GM21717 (cell line): ENCODE results near the gene NOP9.

Experiments
- ATAC-seq: cut with Tn5 transposase; IDR thresholded peaks from one replicate; pipeline ENCODE4 v1.9.1; 2021; ENCODE audit warnings: mild to moderate bottlenecking, moderate library complexity; ENCODE audit not compliant: unreplicated experiment

NOP9 gene

DNA sequence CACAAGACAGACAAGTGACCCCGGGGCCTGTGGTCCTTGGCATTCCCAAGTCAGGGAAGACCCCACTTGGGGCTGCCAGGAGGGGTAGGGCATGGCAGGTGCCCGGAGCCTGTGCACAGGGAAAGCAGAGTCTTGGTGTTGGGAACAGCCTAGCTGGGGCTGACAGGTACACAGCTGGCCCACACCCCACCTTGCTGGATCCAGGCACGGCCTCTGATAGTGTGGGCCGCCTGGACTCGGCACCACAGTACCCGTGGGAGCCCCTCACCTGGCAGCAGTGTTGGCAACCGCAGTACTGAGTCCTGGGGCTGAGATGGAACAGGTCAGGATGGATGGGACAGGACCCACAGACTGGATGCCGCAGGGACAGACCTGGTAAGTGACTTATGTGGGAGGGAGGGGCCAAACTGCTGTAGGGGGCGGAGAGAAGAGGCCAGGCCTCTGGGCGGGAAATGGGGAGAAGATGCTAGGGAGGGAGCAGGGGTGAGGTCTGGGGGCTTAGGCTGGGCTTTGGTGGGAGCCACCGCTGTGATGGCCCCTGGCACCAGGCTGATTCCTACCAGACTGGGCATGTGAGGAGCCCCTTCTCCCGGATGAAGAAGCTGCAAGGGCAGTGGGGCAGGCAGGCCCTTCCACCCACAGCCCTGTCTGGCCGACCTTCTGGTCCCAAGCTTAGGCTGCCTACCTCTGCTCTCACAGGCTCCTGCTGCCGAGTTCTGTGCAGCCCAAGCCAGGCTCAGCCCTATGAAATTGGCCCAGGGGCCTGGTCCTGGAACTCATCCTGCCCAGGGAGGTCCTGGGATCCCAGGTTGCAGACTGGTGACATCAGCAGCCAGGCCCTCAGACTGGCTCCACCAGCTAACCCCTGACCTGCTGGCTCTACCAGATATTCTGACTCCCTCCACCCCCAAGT is 36.6 kb upstream of the NOP9 start, which contains the start of gene TGM1:
TGM1 (minus strand) TSS at position 357 of the 913 bp plus-strand sequence. CDS start 825 bp downstream, outside the sequence.
- no peak for ATAC-seq

DNA sequence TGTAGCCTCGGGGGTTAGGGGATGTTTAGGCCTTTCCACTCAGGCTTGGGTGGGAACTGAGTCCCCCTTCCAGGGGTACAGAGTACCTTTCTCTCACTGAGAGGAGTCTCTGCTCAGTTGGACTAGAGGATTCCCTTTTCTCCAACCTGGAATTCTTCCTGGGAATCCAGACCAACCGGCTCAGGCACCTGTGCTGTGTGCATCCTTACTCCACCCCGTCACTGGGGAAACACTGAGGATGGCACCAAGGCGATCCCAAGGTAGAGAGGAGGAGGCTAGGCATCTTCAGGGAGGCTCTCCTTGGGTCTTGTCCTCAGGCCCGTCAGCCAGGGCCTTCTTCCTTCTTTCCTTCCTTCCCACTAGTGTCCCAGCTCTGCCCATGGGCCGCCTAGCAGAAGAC is 35.8 kb upstream of the NOP9 start:
- no peak for ATAC-seq

DNA sequence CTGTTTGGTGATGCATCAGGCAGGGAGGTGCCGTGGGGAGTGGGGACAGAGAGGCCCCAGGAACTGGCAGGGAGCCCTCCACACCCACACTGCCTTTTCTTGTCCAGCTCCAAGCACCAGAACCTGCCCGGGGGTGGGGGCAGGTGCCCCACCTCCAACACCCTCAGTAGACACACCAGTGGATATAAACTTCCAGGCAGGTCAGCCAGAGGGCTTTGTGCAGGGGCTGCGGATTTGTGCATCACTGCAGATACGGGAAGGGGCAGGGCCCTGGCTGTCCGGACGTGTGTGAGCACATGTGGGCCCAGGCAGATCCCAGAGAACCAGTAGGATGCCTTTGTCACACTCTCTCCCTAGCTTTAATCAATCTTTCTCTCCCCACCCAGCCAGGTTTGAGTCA is 35.4 kb upstream of the NOP9 start:
- ATAC-seq = no peak

GRCh38 chr14:24266344-24267244 is 33.1 kb upstream of the NOP9 start:
- ATAC-seq = no peak

DNA sequence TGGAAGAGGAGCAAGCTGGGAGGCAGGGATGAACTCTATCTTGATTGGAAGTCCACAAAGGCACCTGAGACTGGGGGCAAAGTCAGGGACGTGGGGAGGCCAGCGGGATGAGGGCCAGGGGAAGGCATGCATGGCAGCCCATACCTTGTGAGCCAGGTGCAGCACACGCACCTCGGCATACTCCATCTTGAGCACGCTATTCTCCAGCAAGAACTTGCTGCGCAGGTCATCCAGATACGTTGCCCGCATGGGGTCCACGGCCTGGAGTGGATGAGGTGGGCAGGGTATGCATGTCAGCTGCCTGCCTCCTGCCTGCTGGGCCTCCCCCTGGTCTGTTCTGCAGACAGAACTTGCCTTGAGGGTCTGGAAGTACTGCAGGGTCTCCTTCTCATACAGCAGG is 32.1 kb upstream of the NOP9 start:
- no peak for ATAC-seq

- no peak for ATAC-seq
These were observed 31.4 kb upstream of the NOP9 start for GRCh38 chr14:24268225-24268624.

GRCh38 chr14:24269368-24269767 is 30.3 kb upstream of the NOP9 start:
- no peak for ATAC-seq

GRCh38 chr14:24269910-24270536 is 29.6 kb upstream of the NOP9 start:
- no peak for ATAC-seq

- no peak for ATAC-seq
These were observed 29.0 kb upstream of the NOP9 start for GRCh38 chr14:24270537-24271133.

DNA sequence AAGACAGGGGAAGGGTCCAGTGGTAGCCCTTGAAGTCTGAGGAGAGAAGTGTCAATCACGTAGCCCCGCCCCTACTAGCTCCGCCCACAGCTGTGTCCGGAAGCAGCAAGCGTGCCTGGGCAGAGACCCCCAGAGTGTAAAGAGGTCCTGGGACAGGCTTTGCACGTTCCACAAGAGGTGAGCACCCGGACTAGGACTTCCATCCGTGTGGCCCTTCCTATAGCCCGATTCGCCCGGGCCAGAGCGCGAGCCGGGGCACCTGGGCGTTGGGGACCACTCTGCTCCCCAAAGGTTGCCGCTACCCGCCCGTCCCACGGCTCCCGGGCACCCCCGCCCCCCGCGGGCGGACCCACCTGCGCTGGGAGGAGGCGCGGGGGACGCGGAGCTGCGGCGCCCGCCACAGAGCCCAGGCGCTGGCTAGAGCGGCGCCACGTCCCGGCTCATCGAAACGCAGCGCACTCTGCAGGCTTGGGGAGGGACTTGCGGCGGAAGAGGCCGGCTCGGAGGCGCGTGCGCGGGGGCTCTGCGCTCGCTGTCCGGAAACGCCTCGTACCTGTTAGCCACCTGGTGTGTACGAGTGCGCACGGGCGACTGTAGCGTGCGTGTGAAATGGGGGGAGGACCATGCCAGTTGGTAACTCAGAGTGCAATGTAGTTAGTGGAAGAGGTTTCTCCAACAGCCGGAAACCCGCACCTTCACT is 28.4 kb upstream of the NOP9 start, which contains the start of gene RABGGTA:
RABGGTA (minus strand) TSS at position 464 of the 700 bp plus-strand sequence. CDS start 482 bp downstream, outside the sequence.
- peak; percentile 72 for ATAC-seq

DNA sequence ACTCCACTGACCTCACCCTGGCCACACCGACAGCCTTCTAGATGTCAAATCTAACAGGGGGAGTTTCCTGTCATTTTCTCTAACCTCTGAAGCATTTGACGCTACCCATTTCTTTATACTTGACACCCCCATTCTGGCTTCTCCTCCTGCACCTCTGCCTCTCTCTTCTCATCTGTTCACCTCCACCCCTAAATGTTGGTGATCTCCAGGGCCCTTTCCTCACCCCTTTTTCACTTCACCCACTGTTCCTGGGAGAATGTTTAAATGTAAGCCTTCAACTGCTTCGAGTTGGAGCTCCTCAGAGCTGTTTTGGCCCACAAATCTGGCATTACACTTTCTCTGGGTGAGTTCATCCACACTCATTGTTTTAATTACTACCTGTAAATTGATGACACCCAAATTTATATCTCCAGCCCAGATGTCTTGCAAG is 27.8 kb upstream of the NOP9 start:
- no peak for ATAC-seq

- no peak for ATAC-seq
These were observed 27.2 kb upstream of the NOP9 start for GRCh38 chr14:24272467-24272866.

DNA sequence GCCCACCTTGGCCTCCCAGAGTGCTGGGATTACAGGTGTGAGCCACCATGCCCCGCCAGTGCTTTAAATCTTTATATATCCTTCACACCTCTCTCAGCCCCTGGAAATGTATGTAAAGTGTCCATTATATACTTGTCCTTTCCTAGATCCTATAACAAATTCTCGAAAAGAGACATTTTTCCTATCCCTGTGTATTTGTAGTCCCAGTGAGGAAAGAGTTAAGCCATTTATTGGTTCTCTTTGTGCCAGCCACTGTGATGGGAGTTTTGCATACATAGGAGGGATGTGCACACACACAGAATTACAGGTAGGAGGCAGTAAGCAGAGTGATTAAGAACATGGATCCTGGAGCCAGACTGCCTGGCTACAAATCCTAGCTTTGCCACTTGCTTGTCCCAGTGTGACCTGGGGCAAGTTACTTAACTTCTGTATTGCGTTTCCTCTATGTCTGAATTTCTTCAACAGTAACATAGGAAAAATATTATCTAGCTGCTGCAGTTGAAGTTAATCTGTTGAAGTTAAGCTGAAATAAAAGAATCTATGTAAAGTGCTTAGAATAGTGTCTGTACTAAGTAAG is 26.1 kb upstream of the NOP9 start:
- no peak for ATAC-seq

GRCh38 chr14:24274101-24274543 is 25.5 kb upstream of the NOP9 start:
- ATAC-seq = peak; percentile 54

- no peak for ATAC-seq
These were observed 22.6 kb upstream of the NOP9 start for GRCh38 chr14:24277071-24277470.

GRCh38 chr14:24277606-24278321 is 21.9 kb upstream of the NOP9 start:
- no peak for ATAC-seq

- no peak for ATAC-seq
These were observed 21.2 kb upstream of the NOP9 start for GRCh38 chr14:24278424-24278823.

GRCh38 chr14:24279301-24280186 is 20.1 kb upstream of the NOP9 start:
- ATAC-seq = no peak
